A673 (cell line): ENCODE results near the gene ATOH8.

Experiments
- EZH2 ChIP-seq: fragments of 200-600 bp; sonication (generic); IDR thresholded peaks from 2 replicates; pipeline ENCODE4 v1.6.1; 2017; ENCODE audit warnings: borderline replicate concordance, low read depth, mild to moderate bottlenecking, mixed read lengths, antibody characterized with exemption, low read length; ENCODE audit not compliant: poor library complexity, severe bottlenecking
- TF ChIP-seq, protein P1 (sequence below): fragments of 300-800, 200-600 bp; sonication (generic); conservative IDR thresholded peaks from 2 replicates; pipeline ENCODE4 v1.5.1; 2017; ENCODE audit warnings: low read depth, mild to moderate bottlenecking, antibody characterized with exemption, low read length, moderate library complexity, mixed read lengths

DNA sequence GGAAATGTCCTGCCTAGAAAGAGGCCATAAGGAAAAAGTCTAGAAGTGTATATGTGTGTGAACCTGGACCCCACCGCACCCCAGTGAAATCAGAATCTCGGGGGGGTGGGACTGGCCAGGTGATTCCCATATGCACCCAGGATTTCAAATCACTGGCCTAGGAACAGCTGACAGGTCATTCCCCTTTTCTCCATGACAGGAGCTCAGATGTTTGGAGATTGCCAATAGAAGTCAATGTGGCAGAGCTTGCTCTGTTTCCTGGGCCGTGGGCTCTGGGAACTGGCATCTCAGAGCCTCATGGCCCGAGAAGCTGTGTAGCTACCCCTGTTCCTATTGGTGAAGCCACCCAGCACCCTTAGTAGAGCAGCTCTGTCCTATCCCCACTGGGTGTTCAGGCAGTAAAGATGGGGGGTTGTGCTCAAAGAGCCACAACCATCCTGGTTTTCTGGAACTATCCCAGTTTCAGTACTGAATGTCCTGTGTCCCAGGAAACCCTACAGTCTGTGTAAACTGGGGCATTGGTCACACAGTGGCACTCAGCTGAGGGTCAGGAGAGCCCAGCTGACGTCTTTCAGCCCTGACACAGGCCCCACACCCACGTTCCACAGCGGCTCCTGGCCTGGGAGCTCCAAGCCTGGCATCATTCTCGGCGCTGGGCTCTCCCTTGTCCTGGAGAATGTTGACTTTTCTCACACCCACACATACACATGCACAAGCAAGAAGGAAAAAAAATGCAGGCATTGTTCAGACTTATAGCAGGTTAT is 40.8 kb upstream of the ATOH8 start:
- TF ChIP-seq, protein P1, sequence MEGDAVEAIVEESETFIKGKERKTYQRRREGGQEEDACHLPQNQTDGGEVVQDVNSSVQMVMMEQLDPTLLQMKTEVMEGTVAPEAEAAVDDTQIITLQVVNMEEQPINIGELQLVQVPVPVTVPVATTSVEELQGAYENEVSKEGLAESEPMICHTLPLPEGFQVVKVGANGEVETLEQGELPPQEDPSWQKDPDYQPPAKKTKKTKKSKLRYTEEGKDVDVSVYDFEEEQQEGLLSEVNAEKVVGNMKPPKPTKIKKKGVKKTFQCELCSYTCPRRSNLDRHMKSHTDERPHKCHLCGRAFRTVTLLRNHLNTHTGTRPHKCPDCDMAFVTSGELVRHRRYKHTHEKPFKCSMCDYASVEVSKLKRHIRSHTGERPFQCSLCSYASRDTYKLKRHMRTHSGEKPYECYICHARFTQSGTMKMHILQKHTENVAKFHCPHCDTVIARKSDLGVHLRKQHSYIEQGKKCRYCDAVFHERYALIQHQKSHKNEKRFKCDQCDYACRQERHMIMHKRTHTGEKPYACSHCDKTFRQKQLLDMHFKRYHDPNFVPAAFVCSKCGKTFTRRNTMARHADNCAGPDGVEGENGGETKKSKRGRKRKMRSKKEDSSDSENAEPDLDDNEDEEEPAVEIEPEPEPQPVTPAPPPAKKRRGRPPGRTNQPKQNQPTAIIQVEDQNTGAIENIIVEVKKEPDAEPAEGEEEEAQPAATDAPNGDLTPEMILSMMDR: no peak
- TF ChIP-seq EZH2: no peak
